ENCODE data around the gene G6PC1.

Gene G6PC1

DNA sequence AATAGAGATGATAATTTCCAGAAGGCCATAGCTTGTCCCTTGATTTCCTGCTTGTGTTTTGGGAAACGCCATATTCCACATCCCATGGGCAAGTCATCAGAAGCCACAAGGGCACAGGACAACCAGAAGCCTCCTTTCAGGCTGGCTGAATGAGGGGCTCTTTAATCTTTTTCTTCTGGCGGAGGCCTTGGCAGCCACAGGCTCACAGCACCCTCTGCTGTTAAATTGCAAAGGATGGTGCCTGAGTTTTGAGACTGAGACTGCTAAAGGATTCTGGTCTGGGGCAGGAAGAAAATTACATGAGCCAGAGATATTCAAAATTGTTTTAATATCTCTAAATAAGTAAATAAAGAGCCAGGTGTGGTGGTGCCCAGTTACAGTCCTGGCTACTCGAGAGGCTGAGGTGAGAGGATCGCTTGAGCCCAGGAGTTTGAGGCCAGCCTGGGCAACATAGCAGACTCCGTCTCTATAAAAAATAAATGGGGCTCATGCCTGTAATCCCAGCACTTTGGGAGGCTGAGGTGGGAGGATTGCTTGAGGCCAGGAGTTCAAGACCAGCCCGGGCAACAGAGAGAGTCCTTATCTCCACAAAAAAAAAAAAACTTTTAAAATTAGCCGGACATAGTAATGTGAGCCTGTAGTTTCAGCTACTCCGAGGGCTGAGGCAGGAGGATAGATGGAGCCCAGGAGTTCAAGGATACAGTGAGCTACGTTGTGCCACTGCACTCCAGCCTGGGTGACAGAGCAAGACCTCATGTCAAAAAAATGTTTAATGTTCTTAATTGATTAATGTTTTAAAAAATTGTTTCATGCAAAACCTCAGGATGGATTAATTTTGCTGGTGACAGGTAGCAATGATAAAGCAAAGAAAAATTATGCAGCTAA is 37.4 kb downstream of the G6PC1 start:
- H3K27me3 ChIP-seq (ENCODE audit: control insufficient read depth, insufficient read depth, low read length) = no peaks in the 10 kb centered on the region
- H3K9ac ChIP-seq (ENCODE audit: low read length) = no peak overlapping the region
- no peak overlapping the region for H3K4me3 ChIP-seq (ENCODE audit: low read length)
- no peaks in the 10 kb centered on the region for H3K4me1 ChIP-seq (ENCODE audit: control insufficient read depth, insufficient read depth, low read length)
- no peaks in the 10 kb centered on the region for H3K36me3 ChIP-seq (ENCODE audit: control insufficient read depth, insufficient read depth, low read length)
- H3K9me3 ChIP-seq (ENCODE audit: control insufficient read depth, low read length) = no peaks in the 10 kb centered on the region

- Histone ChIP-seq H3K9me3 (ENCODE audit: control insufficient read depth, low read length) (no peaks in the 10 kb centered on the region), H3K4me1 (ENCODE audit: control insufficient read depth, insufficient read depth, low read length) (no peaks in the 10 kb centered on the region), H3K27me3 (ENCODE audit: control insufficient read depth, insufficient read depth, low read length) (no peaks in the 10 kb centered on the region), H3K9ac (ENCODE audit: low read length) (no peak overlapping the region), H3K36me3 (ENCODE audit: control insufficient read depth, insufficient read depth, low read length) (no peaks in the 10 kb centered on the region), H3K4me3 (ENCODE audit: low read length) (no peak overlapping the region)
These were observed 43.6 kb downstream of the G6PC1 start for GRCh38 chr17:42944211-42944610.

DNA sequence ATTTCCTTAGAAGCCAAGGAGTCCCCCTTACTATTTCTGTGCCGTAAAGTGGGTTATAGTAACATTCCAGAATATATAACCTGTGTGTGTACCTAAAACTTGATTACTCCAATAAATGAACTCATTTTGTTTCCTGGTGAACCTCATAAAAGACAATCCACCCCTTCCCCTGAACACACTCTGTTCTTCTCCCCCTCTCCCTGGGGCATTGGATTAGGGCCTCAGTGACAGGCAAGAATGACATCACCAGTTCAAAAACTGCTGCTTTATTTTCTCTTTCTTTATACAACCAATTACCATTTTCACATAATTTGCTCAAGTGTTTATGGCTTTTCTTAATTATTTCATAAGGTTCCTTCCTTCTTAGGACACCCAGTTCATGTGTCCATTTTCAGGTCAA is 46.2 kb downstream of the G6PC1 start:
- no peaks in the 10 kb centered on the region for H3K36me3 ChIP-seq (ENCODE audit: control insufficient read depth, insufficient read depth, low read length)
- no peak overlapping the region for H3K9ac ChIP-seq (ENCODE audit: low read length)
- H3K4me3 ChIP-seq (ENCODE audit: low read length) = no peak overlapping the region
- H3K27me3 ChIP-seq (ENCODE audit: control insufficient read depth, insufficient read depth, low read length) = no peaks in the 10 kb centered on the region
- no peaks in the 10 kb centered on the region for H3K4me1 ChIP-seq (ENCODE audit: control insufficient read depth, insufficient read depth, low read length)
- H3K9me3 ChIP-seq (ENCODE audit: control insufficient read depth, low read length) = no peaks in the 10 kb centered on the region

DNA sequence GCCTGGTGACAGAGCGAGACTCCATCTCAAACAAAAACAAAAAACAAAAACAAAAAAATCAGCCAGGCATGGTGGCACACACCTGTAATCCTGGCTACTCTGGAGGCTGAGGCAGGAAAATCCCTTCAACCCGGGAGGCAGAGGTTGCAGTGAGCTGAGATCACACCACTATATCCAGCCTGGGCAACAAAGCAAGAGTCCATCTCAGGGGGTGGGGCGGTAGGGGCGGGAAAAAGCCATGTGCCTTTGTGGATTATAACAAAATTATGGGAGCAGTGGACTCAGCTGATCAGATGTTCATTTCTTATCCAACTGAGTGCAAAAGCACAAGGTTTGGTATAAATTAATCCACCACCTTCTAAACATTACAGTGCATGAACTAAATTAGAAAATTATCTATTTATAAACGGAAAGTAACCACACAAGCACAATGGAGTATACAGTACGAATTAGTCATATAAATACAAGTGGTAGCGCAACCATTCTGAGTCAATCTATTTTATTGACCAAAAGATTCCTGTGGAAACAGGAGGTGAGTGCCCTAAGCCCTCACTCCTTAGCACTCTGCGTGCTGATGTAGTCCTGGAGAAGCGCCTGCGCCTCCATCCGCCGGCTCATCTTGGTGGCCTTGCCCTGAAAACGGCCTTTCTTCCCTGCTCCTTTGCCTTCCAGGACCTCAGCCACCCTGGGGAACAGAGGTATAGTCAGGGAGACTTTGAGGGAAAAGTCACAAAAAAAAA is 49.6 kb downstream of the G6PC1 start:
- no peaks in the 10 kb centered on the region for H3K4me1 ChIP-seq (ENCODE audit: control insufficient read depth, insufficient read depth, low read length)
- no peaks in the 10 kb centered on the region for H3K9me3 ChIP-seq (ENCODE audit: control insufficient read depth, low read length)
- H3K4me3 ChIP-seq (ENCODE audit: low read length) = no peak overlapping the region
- peaks cover 4% of the 10 kb centered on the region for H3K36me3 ChIP-seq (ENCODE audit: control insufficient read depth, insufficient read depth, low read length)
- no peaks in the 10 kb centered on the region for H3K27me3 ChIP-seq (ENCODE audit: control insufficient read depth, insufficient read depth, low read length)
- H3K9ac ChIP-seq (ENCODE audit: low read length) = no peak overlapping the region

All from mucosa of stomach (tissue), 1 donor.